Hippocampal formation (tissue), 2 donors: ENCODE results near the gene KCTD7.
A peak's percentile ranks its signal among the peaks of the same experiment; 100 is the strongest.
"Not testable (repeated sequence)": the region's sequence is repeated elsewhere in the genome, so short reads cannot be mapped to it uniquely, and the experiment has no call there.

Experiments used
- DNase-seq, 2 donors: peaks; one replicate each; lab custom pipeline; 2025; lab: John Stamatoyannopoulos, UW

KCTD7 gene

GRCh38 chr7:66617295-66617694 lies 11.4 kb upstream of the KCTD7 start:
- DNase-seq: no peak

- DNase-seq: not testable (repeated sequence)
Observed at GRCh38 chr7:66619341-66619948, 9.2 kb upstream of the KCTD7 start.

DNA sequence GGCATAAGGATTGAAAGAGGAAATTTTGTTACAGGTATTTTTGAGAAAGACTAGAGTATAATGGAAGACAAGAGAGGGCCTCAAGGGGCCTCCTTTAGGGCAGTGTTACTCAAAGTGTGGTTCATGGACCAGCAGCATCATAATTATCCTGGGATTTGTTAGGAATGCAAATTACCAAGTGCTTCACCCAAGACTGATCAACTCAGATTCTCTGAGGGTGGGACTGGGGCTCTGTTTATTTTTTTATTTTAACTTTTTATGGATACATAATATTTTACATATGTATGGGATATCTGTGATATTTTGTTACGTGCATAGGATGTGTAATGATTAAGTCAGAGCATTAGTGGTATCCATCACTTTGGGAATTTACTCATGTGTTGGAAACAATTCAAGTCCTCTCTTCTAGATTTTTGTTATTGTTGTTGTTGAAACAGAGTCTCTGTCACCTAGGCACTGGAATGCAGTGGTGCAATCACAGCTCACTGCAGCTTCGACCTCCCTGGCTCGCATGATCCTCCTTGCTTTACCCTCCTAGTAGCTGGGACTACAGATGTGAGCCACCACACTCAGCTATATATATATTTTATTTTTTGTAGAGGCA lies 2.2 kb upstream of the KCTD7 start:
- DNase-seq: no peak

DNA sequence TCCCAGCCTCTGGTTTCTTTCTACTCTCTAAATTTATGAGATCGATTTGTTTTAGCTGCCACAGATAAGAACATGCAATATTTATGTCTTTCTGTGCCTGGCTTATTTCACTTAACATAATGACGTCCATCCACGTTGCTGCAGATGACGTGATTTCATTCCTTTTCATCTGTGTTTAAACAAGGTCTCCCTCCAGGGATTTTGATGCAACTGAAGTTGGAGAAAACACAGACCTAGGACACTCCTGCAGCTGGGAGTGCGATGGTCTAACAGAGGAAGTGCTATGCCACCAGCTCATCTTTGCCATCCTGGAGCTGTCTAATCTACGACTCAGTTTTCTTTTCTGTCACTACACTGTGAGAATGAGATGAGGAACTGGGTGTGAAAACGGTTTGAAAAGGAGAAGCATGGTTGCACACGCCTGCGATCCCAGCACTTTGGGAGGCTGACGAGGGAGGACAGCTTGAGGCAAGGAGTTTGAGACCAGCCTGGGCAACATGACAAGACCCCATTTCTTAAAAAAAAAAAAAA lies 1.5 kb upstream of the KCTD7 start:
- no peak for DNase-seq

- no peak for DNase-seq
Observed at GRCh38 chr7:66627881-66628360, 760 bp upstream of the KCTD7 start.

GRCh38 chr7:66629222-66630062 lies 761 bp downstream of the KCTD7 start:
- no peak for DNase-seq

- DNase-seq: no peak
Observed at GRCh38 chr7:66630531-66630930, 1.9 kb downstream of the KCTD7 start.

- no peak for DNase-seq
Observed at GRCh38 chr7:66631471-66631870, 2.8 kb downstream of the KCTD7 start.

DNA sequence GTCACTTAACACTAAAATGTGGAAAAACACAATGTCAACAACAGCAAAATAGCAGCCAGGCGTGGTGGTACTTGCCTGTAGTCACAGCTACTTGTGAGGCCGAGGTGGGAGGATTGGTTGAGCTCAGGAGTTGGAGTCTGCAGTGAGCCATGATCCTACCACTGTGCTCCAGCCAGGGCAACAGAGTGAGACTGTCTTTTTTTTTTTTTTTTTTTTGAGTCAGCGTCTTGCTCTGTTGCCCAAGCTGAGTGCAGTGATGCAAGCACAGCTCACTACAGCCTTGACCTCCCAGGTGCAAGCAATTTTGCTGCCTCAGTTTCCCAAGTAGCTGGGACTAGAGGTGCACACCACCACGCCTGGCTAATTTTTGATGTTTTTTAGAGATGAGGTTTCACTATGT lies 6.1 kb downstream of the KCTD7 start:
- DNase-seq: no peak

DNA sequence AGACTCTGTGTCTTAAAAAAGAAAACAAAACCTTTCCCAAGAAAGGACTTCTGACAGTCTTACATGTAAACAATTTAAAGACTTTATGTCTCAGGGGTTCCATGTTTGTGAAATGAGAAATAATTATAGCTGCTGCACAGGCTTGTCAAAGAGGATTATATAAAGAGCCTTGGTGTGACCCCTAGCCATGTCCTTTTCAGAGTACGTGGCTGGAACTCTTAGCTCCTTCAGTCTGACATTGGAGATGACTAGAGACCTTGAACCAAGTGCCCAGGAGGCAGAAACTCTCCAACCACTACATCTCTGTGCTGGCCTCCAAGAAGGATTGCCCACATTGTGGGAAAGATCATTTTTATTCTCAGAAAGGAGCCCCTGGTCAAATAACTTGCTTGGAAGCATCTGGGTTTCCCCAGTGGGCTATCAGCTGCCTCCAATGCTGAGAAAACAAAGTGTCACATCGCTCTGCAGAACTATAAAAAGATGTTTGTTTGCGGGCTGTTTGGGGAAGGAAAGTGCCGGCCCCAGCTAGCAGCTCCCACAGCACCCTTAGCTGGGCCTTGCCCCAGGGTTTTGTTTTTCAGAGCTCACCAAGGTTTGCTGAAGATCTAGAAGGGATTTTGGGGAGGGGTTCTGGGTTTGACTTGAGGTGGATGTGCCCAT lies 6.8 kb downstream of the KCTD7 start:
- DNase-seq: not testable (repeated sequence)

GRCh38 chr7:66635982-66636546 lies 7.4 kb downstream of the KCTD7 start:
- not testable (repeated sequence) for DNase-seq

- no peak for DNase-seq
Observed at GRCh38 chr7:66638309-66639099, 9.8 kb downstream of the KCTD7 start.

- DNase-seq: no peak
Observed at GRCh38 chr7:66639773-66640172, 11.1 kb downstream of the KCTD7 start.

GRCh38 chr7:66640802-66641525 lies 12.3 kb downstream of the KCTD7 start:
- no peak for DNase-seq

GRCh38 chr7:66641526-66641871 lies 12.8 kb downstream of the KCTD7 start:
- peak; percentile 11 to 53 for DNase-seq

DNA sequence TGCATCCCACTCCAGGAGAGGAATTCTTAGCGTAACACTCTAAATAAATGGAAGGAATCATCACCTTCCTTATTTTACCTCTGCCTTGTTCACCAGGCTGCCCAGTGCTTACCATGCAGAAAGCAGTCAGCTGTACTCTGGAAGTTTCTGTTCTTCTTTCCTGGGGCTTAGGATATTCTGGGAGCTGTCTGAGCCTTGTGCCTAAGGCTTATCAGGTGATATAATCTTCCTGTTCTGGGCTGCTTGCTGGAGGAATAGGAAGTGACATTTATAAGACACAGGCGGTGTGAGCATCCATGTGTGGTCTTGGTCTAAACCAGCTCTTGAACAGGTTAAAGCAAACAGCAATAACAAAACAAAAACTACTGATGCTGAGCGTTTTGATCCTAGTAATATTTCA lies 13.5 kb downstream of the KCTD7 start:
- DNase-seq: no peak

DNA sequence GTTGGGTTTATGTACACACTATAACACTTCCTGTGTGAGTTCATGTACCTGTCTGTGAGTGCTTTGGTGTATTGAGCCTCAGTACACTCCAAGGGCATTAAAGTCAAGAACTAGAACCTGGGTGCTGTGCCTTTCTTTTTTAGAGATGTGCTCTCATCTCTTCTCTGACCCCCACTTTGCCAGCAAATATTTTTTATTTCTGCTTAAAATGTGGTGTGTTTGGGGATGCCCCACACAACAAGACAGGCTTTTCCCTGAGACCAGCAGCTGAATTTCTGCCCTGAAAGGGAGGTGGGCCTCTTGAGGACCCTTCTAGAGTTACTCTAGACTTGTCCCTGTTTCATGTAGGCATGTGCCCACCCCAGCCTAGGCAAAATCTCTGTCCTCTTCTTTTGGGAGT lies 14.3 kb downstream of the KCTD7 start:
- no peak for DNase-seq

DNA sequence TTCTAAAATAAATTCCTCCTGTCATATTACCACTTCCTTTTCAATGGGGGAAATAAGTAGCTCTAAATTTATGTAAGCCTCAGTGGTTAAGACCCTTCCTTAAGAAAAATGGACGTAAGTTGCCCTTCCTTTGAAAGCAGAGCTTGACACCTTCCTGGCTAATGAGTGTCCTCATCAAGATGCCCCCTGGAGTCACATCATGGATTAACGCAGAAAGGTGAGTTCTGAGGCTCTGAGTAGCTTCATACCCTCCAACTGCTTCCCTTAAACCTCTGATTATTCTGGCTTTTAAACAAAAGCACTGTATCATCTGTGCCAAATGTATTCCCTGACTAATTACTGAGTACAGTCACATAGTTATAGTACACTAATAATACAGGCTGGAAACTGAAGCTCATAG lies 14.7 kb downstream of the KCTD7 start:
- no peak for DNase-seq

DNA sequence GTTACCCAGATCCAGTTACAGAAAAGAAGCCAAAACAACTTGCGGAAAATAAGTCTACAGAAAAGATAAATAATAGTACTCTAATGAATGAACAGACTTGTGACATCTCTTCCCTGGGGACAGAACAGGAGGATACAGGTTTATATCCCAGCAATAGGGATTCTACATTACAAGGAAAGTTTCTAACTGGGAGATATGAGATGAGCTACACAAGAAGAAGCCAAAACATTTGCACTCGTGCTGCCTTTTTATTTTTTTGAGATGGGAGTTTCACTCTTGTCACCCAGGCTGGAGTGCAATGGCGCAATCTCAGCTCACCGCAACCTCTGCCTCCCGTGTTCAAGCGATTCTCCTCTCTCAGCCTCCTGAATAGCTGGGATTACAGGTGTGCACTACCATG lies 22.3 kb downstream of the KCTD7 start:
- not testable (repeated sequence) for DNase-seq

DNA sequence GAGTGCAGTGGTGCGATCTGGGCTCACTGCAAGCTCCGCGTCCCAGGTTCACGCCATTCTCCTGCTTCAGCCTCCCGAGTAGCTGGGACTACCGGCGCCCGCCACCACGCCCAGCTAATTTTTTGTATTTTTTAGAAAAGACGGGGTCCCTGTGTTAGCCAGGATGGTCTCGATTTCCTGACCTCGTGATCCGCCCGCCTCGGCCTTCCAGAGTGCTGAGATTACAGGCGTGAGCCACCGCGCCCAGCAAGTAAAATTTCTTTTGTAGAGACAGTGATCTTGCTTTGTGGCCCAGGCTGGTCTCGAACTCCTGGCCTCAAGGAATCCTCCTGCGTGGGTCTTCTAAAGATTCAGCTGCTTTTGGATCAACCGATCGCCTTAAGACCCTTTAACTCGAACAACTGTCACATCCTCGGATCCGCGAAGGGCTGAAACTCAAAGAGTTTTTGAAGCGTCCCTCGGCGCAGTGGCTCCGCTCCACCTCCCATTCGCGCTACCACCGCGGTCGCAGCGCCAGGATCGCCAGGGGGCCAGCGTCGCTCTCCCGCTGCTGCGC lies 25.1 kb downstream of the KCTD7 start:
- DNase-seq: not testable (repeated sequence)
